ENCODE measurements around the gene MAPK9.
"Not testable (repeated sequence)": the region's sequence is repeated elsewhere in the genome, so short reads cannot be mapped to it uniquely, and the experiment has no call there.

MAPK9 gene

DNA sequence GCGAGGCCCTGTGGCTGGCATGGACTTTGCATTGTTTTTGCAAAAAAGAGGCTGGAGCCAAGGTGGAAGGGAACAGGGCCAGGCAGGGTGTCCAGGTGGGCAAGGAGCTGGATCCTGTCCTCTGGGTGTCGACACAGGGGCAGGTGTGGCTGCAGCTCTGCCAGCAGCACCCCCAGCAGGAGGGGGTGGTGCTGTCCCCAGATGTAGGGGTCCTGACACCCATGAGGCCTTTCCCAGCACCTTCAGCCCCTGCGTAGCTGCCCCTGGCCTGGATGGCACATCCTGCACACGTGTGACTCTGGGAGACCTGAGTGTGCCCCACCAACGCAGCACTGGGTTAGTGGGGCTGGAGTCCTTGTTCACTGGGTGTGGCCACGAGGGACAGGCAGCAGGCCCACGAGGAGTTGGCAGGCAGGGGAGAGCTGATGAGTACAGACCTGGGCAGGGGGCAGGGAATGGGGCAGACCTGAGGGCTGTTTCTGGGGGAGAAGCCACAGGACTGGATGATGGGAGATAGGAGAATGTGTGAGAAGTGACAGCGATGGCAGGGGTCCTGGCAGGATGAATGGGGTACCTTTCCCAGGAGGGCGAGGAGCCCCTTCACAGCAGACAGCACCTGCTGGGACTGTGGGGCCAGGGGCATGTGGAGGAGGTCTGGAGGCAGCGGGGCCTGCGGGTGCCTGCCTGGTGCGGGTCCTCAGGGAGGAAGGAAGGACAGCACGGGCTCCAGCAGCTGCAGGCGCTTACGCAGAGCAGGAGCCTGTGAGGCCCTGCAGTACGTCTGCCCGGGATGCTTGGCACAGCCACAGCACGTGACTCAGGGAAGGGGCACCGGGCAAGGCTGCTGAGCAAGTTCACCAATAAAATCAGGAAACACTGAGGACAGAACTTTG is 79.3 kb downstream of the MAPK9 start:
- no peaks in the 10 kb centered on the region for H3K36me3 ChIP-seq (ENCODE audit: control insufficient read depth in 2 of 2, insufficient read depth in 2 of 2, low read length in 2 of 2)
- H3K27ac ChIP-seq (ENCODE audit: low read length): no peak overlapping the region
- no peak overlapping the region for H3K9ac ChIP-seq (ENCODE audit: low read length in 2 of 2)
- H3K27me3 ChIP-seq (ENCODE audit: control insufficient read depth in 1 of 2, insufficient read depth in 2 of 2, low read length in 2 of 2): peaks cover 20 to 27% of the 10 kb centered on the region in 2 donors
- no peak overlapping the region for H3K4me3 ChIP-seq (ENCODE audit: low read length in 2 of 2)
- H3K9me3 ChIP-seq (ENCODE audit: control insufficient read depth in 2 of 2, low read length in 2 of 2): peaks cover 0 to 23% of the 10 kb centered on the region in 2 donors
- H3K4me1 ChIP-seq (ENCODE audit: control insufficient read depth, insufficient read depth, low read length): peaks cover 9% of the 10 kb centered on the region

DNA sequence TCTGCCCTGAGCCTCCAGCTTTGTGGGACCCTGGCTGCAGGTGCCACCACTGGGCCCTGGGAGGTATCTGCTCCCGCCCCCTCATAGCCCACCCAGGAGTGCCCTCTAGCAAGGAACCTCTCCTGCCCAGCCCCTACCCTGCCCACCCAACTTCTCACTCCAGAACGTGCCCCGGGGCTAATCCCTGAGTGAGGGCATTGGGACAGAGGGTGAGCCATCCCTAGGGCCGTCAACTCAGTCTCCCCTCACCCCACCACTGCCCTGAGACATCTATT is 80.2 kb downstream of the MAPK9 start:
- Histone ChIP-seq H3K9me3 (ENCODE audit: control insufficient read depth in 2 of 2, low read length in 2 of 2) (peaks cover 0 to 18% of the 10 kb centered on the region in 2 donors), H3K4me1 (ENCODE audit: control insufficient read depth, insufficient read depth, low read length) (peaks cover 9% of the 10 kb centered on the region), H3K9ac (ENCODE audit: low read length in 2 of 2) (no peak overlapping the region), H3K27ac (ENCODE audit: low read length) (no peak overlapping the region), H3K36me3 (ENCODE audit: control insufficient read depth in 2 of 2, insufficient read depth in 2 of 2, low read length in 2 of 2) (no peaks in the 10 kb centered on the region), H3K4me3 (ENCODE audit: low read length in 2 of 2) (no peak overlapping the region), H3K27me3 (ENCODE audit: control insufficient read depth in 1 of 2, insufficient read depth in 2 of 2, low read length in 2 of 2) (peaks cover 27 to 33% of the 10 kb centered on the region in 2 donors)

DNA sequence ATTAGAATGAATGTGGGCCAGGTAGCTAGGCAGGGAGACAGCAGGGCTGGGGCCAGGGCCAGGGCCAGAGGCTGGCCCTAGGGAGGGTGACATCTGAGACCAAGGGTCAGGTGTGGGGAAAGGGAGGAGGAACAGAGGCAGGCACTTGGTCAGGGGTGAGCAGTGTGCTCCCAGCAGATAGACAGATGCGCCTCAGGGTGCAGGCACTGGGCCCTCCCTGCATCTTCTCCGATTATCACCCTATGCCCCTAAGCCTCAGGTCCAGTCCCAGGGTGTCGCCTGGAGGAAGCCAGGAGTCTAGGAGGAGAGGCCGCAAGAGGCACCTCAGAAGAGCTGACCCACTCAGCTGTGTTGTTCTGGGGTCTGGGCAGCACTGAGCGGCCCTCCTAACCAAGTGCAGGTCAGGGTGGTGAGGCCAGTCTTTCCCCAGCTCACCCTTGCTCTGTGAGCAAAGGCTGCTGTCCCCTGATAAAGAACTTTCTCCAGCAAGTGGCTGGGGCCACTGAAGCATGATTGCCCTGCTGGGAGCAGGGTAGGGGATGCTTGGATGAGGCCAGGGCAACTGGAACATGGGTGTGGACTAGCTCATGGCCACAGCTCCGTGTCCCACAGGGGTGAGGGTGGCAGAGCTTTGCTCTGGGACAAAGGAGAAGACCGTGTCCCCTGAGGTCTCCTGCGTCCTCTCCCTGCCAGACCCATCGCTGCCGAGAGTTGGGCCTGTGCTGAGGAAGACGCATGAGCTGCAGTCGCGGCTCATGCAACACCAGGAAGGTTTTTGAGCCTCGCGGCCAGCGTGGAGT is 80.7 kb downstream of the MAPK9 start:
- Histone ChIP-seq H3K4me1 (ENCODE audit: control insufficient read depth, insufficient read depth, low read length) (peaks cover 9% of the 10 kb centered on the region), H3K4me3 (ENCODE audit: low read length in 2 of 2) (no peak overlapping the region), H3K36me3 (ENCODE audit: control insufficient read depth in 2 of 2, insufficient read depth in 2 of 2, low read length in 2 of 2) (no peaks in the 10 kb centered on the region), H3K27me3 (ENCODE audit: control insufficient read depth in 1 of 2, insufficient read depth in 2 of 2, low read length in 2 of 2) (peaks cover 27 to 33% of the 10 kb centered on the region in 2 donors), H3K9ac (ENCODE audit: low read length in 2 of 2) (no peak overlapping the region), H3K9me3 (ENCODE audit: control insufficient read depth in 2 of 2, low read length in 2 of 2) (peaks cover 0 to 12% of the 10 kb centered on the region in 2 donors), H3K27ac (ENCODE audit: low read length) (no peak overlapping the region)

DNA sequence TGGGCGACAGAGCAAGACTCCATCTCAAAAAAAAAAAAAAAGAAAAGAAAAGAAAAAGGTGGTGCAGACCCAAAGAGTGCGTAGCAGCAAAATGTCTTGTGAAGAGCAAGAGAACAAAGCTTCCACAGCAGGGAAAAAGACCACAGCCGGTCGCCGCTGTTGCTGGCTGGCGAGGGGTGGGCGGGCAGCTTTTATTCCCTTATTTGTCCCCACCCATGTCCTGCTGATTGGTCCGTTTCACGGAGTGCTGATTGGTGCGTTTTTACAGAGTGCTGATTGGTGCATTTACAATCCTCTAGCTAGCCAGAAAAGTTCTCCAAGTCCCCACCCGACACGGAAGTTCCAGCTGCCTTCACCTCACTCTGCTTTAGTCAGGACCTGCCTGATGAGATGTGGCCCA is 81.8 kb downstream of the MAPK9 start:
- not testable (repeated sequence) for H3K9me3 ChIP-seq (ENCODE audit: control insufficient read depth in 2 of 2, low read length in 2 of 2); H3K27ac ChIP-seq (ENCODE audit: low read length); H3K9ac ChIP-seq (ENCODE audit: low read length in 2 of 2); H3K36me3 ChIP-seq (ENCODE audit: control insufficient read depth in 2 of 2, insufficient read depth in 2 of 2, low read length in 2 of 2); H3K4me3 ChIP-seq (ENCODE audit: low read length in 2 of 2); H3K4me1 ChIP-seq (ENCODE audit: control insufficient read depth, insufficient read depth, low read length)
- H3K27me3 ChIP-seq (ENCODE audit: control insufficient read depth in 1 of 2, insufficient read depth in 2 of 2, low read length in 2 of 2): peaks cover 27 to 33% of the 10 kb centered on the region in 2 donors

DNA sequence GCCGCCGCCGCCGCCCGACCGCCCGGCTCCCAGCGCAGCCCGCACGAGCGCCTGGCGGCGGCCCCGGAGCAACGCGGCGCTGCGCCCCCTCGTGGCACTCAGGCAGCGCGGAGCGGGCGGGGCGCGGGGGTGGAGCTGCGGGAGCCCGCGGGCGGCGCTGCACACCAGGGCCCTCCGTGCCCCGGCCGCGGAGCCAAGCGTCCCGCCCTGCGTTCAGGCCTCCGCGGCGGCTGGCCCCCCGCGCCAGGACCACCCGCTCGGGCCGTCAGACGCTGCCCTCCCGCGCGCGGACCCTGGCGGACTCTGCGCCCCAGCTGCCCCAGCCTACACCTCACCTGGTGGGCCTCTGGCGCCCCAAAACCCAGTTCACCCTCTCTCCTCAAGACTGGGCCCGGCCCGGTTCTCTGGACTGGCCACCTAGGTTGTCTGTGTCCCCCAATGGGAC is 82.7 kb downstream of the MAPK9 start, which contains the start of gene RASGEF1C:
TSS of gene RASGEF1C (minus strand) at position 75 of the 445 bp plus-strand sequence. CDS start 71,159 bp downstream, outside the sequence.
- Histone ChIP-seq H3K27ac (ENCODE audit: low read length) (no peak within 1 kb of the TSS), H3K27me3 (ENCODE audit: control insufficient read depth in 1 of 2, insufficient read depth in 2 of 2, low read length in 2 of 2) (peaks cover 27 to 33% of the 10 kb centered on the region in 2 donors), H3K9ac (ENCODE audit: low read length in 2 of 2) (no peak within 1 kb of the TSS), H3K36me3 (ENCODE audit: control insufficient read depth in 2 of 2, insufficient read depth in 2 of 2, low read length in 2 of 2) (no peaks in the 10 kb centered on the region), H3K9me3 (ENCODE audit: control insufficient read depth in 2 of 2, low read length in 2 of 2) (no peaks in the 10 kb centered on the region), H3K4me1 (ENCODE audit: control insufficient read depth, insufficient read depth, low read length) (peaks cover 9% of the 10 kb centered on the region), H3K4me3 (ENCODE audit: low read length in 2 of 2) (peak within 1 kb of the TSS; percentile 64 to 65)

DNA sequence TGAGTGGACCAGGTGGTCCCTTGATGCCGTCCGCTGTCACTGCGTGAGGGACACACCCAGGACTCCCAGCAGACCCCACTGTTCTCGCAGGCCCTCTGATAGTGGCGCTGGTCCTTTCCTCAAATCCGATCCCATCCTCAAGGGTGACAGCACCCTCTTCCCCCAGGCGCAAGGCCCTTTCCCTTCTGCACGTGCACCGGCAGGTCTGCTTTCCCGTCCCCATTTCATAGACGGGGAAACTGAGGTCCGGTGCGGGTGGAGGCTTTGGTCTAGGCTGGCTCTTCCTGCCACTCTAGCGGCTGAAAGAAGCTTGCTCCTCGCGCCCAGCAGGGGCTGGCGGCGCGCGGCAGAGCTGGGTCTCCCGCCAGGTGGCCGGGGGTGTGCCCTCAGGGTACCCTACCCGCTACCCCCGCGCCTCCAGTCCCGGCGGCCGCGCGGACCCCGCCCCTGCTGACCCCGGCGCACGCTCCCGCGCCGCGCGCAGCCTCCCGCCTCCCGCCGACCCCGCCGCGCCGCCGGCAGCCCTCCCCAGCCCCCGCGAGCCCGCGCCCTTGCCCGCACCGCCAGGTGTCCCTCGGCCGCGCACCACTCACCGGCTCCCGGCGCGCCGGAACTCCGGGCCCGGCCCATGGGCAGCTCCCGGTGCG is 83.3 kb downstream of the MAPK9 start:
- H3K27ac ChIP-seq (ENCODE audit: low read length): no peak overlapping the region
- H3K27me3 ChIP-seq (ENCODE audit: control insufficient read depth in 1 of 2, insufficient read depth in 2 of 2, low read length in 2 of 2): peaks cover 27 to 30% of the 10 kb centered on the region in 2 donors
- peak overlapping the region; percentile 64 to 65 for H3K4me3 ChIP-seq (ENCODE audit: low read length in 2 of 2)
- peaks cover 9% of the 10 kb centered on the region for H3K4me1 ChIP-seq (ENCODE audit: control insufficient read depth, insufficient read depth, low read length)
- H3K9ac ChIP-seq (ENCODE audit: low read length in 2 of 2): no peak overlapping the region
- H3K9me3 ChIP-seq (ENCODE audit: control insufficient read depth in 2 of 2, low read length in 2 of 2): no peaks in the 10 kb centered on the region
- H3K36me3 ChIP-seq (ENCODE audit: control insufficient read depth in 2 of 2, insufficient read depth in 2 of 2, low read length in 2 of 2): no peaks in the 10 kb centered on the region

DNA sequence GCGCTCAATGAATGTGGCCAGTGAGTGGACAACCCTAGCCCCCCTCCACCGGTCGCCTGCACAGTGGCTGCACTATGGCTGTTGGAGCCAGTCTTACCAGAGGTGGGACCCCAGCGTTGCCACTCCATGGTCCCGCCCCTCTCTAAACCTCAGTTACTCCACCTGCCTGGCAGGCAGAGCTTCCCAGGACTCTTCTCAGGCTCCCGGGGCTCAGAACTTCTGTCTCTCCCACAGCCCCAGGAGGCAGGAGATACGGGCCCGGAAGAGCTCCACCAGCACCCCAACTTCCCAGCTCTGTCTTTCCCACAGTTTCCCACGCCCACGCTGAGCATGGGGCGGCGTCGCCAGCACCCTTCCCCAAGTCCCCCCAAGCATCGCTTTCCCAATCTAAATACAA is 83.8 kb downstream of the MAPK9 start:
- H3K27ac ChIP-seq (ENCODE audit: low read length): no peak overlapping the region
- no peaks in the 10 kb centered on the region for H3K9me3 ChIP-seq (ENCODE audit: control insufficient read depth in 2 of 2, low read length in 2 of 2)
- H3K4me1 ChIP-seq (ENCODE audit: control insufficient read depth, insufficient read depth, low read length): peaks cover 9% of the 10 kb centered on the region
- peak overlapping the region; percentile 64 to 65 for H3K4me3 ChIP-seq (ENCODE audit: low read length in 2 of 2)
- no peaks in the 10 kb centered on the region for H3K36me3 ChIP-seq (ENCODE audit: control insufficient read depth in 2 of 2, insufficient read depth in 2 of 2, low read length in 2 of 2)
- no peak overlapping the region for H3K9ac ChIP-seq (ENCODE audit: low read length in 2 of 2)
- H3K27me3 ChIP-seq (ENCODE audit: control insufficient read depth in 1 of 2, insufficient read depth in 2 of 2, low read length in 2 of 2): peaks cover 27 to 30% of the 10 kb centered on the region in 2 donors

DNA sequence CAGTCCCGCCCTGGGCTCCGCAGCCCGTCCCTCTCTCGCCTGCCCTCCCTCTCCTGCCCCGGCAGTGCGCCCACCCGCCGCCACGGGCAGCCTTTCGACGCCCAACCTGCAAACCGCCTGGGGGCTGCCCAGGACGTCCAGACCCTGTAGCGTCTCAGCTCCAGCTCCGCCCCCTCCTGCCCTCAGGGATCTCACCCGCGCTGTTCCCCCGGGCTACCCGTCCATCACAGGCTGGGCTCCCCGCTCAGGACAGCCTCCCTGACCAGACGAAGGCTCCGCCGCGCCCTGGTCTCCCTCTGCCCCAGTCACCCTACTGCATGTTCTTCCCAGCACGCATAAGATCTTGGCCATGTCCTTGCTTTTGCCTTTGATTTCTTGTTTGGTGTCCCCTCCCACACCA is 84.3 kb downstream of the MAPK9 start:
- Histone ChIP-seq H3K27me3 (ENCODE audit: control insufficient read depth in 1 of 2, insufficient read depth in 2 of 2, low read length in 2 of 2) (peaks cover 27 to 30% of the 10 kb centered on the region in 2 donors), H3K36me3 (ENCODE audit: control insufficient read depth in 2 of 2, insufficient read depth in 2 of 2, low read length in 2 of 2) (no peaks in the 10 kb centered on the region), H3K27ac (ENCODE audit: low read length) (no peak overlapping the region), H3K4me1 (ENCODE audit: control insufficient read depth, insufficient read depth, low read length) (peaks cover 9% of the 10 kb centered on the region), H3K9me3 (ENCODE audit: control insufficient read depth in 2 of 2, low read length in 2 of 2) (no peaks in the 10 kb centered on the region), H3K9ac (ENCODE audit: low read length in 2 of 2) (no peak overlapping the region), H3K4me3 (ENCODE audit: low read length in 2 of 2) (peak overlapping the region in 1 of 2 donors; percentile 64)

DNA sequence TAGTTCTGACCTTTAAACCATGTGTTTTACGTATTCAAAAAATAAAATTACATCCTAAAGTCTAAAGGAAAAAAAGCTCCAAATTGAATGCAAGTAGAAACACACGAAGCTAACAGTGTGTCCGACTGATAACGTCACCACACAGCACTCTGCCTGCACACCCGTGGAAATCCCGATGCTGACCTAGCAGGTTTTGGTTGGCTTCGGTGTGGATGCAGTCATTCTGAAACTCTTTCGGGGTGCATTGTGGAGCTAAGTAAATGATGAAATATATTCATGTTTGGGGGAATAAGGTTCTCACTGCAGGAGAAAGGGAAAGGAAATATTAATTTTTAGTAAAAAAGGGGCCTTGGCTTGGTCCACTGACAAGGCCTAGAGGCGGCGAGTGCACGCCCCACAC is 84.9 kb downstream of the MAPK9 start:
- Histone ChIP-seq H3K4me3 (ENCODE audit: low read length in 2 of 2) (no peak overlapping the region), H3K36me3 (ENCODE audit: control insufficient read depth in 2 of 2, insufficient read depth in 2 of 2, low read length in 2 of 2) (no peaks in the 10 kb centered on the region), H3K4me1 (ENCODE audit: control insufficient read depth, insufficient read depth, low read length) (peaks cover 9% of the 10 kb centered on the region), H3K27me3 (ENCODE audit: control insufficient read depth in 1 of 2, insufficient read depth in 2 of 2, low read length in 2 of 2) (peaks cover 25 to 27% of the 10 kb centered on the region in 2 donors), H3K9ac (ENCODE audit: low read length in 2 of 2) (no peak overlapping the region), H3K9me3 (ENCODE audit: control insufficient read depth in 2 of 2, low read length in 2 of 2) (no peaks in the 10 kb centered on the region), H3K27ac (ENCODE audit: low read length) (no peak overlapping the region)

DNA sequence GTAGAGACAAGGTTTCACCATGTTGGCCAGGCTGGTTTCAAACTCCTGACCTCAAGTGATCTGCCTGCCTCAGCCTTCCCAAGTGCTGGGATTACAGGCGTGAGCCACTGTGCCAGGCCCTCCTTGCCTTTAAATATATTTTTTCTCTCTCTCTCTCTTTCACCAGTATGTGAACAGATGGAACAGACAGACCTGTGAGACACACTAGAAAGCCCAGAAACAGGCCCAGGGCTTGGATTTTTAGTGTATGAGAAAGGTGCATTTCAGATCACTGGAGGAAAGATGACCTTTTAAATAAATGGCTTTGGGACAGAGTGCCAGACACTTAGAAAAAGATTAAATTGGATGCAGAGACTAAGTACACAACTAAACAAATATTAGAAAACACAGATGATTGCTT is 86.0 kb downstream of the MAPK9 start:
- Histone ChIP-seq H3K4me3 (ENCODE audit: low read length in 2 of 2) (no peak overlapping the region), H3K36me3 (ENCODE audit: control insufficient read depth in 2 of 2, insufficient read depth in 2 of 2, low read length in 2 of 2) (no peaks in the 10 kb centered on the region), H3K4me1 (ENCODE audit: control insufficient read depth, insufficient read depth, low read length) (peaks cover 9% of the 10 kb centered on the region), H3K27me3 (ENCODE audit: control insufficient read depth in 1 of 2, insufficient read depth in 2 of 2, low read length in 2 of 2) (peaks cover 21 to 24% of the 10 kb centered on the region in 2 donors), H3K9ac (ENCODE audit: low read length in 2 of 2) (no peak overlapping the region), H3K27ac (ENCODE audit: low read length) (no peak overlapping the region), H3K9me3 (ENCODE audit: control insufficient read depth in 2 of 2, low read length in 2 of 2) (no peaks in the 10 kb centered on the region)

Measured in stomach smooth muscle (tissue), 2 donors.